Endodermal cell (in vitro differentiated cells): ENCODE data around the gene CCL28. TPM values are rescaled to one million over a fixed set of nuclear protein-coding genes. Genes with fewer than 3 reads are reported as not detected.

Experiments
- DNase-seq: peaks from one replicate; pipeline ENCODE4 v3.0.0-alpha.2; 2017
- H3K27ac ChIP-seq: 2 replicates; pipeline ENCODE4 v1.5.1; 2013; ENCODE audit warnings: mild to moderate bottlenecking, low read depth, low read length, moderate library complexity
- H3K27me3 ChIP-seq: 2 replicates; pipeline ENCODE4 v1.6.1; 2013; ENCODE audit warnings: mild to moderate bottlenecking, low read length, moderate library complexity; ENCODE audit not compliant: insufficient read depth, control insufficient read depth, poor library complexity, severe bottlenecking
- H3K36me3 ChIP-seq: 2 replicates; pipeline ENCODE4 v1.7.0; 2013; ENCODE audit warnings: mild to moderate bottlenecking, low read length, moderate library complexity; ENCODE audit not compliant: control insufficient read depth, insufficient read depth
- H3K4me1 ChIP-seq: one replicate; pipeline ENCODE4 v1.7.0; 2013; ENCODE audit warnings: low read length; ENCODE audit not compliant: control insufficient read depth, insufficient read depth
- H3K4me3 ChIP-seq: 2 replicates; pipeline ENCODE4 v1.5.1; 2013; ENCODE audit warnings: mild to moderate bottlenecking, low read length, moderate library complexity
- H3K9ac ChIP-seq: 2 replicates; pipeline ENCODE4 v1.6.1; 2013; ENCODE audit warnings: mild to moderate bottlenecking, low read length, moderate library complexity; ENCODE audit not compliant: poor library complexity, severe bottlenecking; ENCODE audit errors: extremely low read depth
- H3K9me3 ChIP-seq: 2 replicates; pipeline ENCODE4 v1.6.1; 2013; ENCODE audit warnings: mild to moderate bottlenecking, low read length, moderate library complexity; ENCODE audit not compliant: control insufficient read depth
- H3K27ac Mint-ChIP-seq: 2 replicates; pipeline ENCODE4 v1.8.0; 2020; ENCODE audit warnings: mixed read lengths
- H3K27me3 Mint-ChIP-seq: 2 replicates; pipeline ENCODE4 v1.8.0; 2021; ENCODE audit warnings: mild to moderate bottlenecking, mixed read lengths; ENCODE audit not compliant: insufficient read depth
- H3K36me3 Mint-ChIP-seq: 2 replicates; pipeline ENCODE4 v1.8.0; 2020; ENCODE audit warnings: low read depth, mixed read lengths
- H3K4me1 Mint-ChIP-seq: 2 replicates; pipeline ENCODE4 v1.8.0; 2020; ENCODE audit warnings: mixed read lengths
- H3K4me3 Mint-ChIP-seq: 2 replicates; pipeline ENCODE4 v1.8.0; 2020; ENCODE audit warnings: mild to moderate bottlenecking, moderate library complexity, mixed read lengths
- H3K9me3 Mint-ChIP-seq: 2 replicates; pipeline ENCODE4 v1.8.0; 2020; ENCODE audit warnings: mild to moderate bottlenecking, mixed read lengths
- CTCF ChIP-seq: fragments of 200-600 bp; sonication (generic); conservative IDR thresholded peaks from 2 replicates; pipeline ENCODE4 v1.5.0; 2021; ENCODE audit warnings: antibody characterized with exemption, mild to moderate bottlenecking
- WGBS, 2 experiments: methylation state at CpG; one replicate each; pipeline versions ENCODE4 v1.1.5 to v1.1.7; 2013; ENCODE audit warnings: missing lambda C conversion rate in 2 of 2, mixed read lengths in 1 of 2; ENCODE audit not compliant: insufficient coverage in 1 of 2, insufficient read length in 1 of 2; 5-methylcytosine and 5-hydroxymethylcytosine counted together
- total RNA-seq, 2 donors: library from RNA; stranded (reverse); fragmentation: NEBNext Ultra II Directional in 1 of 2; extraction: Animal tissue kit (Norgen Biotek cat#: 25700) in 1 of 2; gene quantifications; 2 replicates in 1 of 2; 3 replicates in 1 of 2; pipeline ENCODE4 v1.2.1, GENCODE V29; 2021

CCL28 gene
- total RNA-seq, 2 donors from 2014 or later: 1.7 TPM; not detected in 1

GRCh38 chr5:43429706-43430105 is 17.5 kb upstream of the CCL28 start:
- Histone ChIP-seq H3K9me3 (peaks cover 12% of the 10 kb centered on the region), H3K27me3 (no peaks in the 10 kb centered on the region), H3K27ac (no peak overlapping the region), H3K4me3 (no peak overlapping the region), H3K4me1 (peaks cover 14% of the 10 kb centered on the region), H3K9ac (no peak overlapping the region), H3K36me3 (no peaks in the 10 kb centered on the region)
- TF ChIP-seq CTCF: no peak
- no peak for DNase-seq
- Mint-ChIP-seq H3K4me1 (peaks cover 29% of the 10 kb centered on the region), H3K4me3 (no peak overlapping the region), H3K27ac (no peak overlapping the region), H3K36me3 (peaks cover 2% of the 10 kb centered on the region), H3K9me3 (peaks cover 13% of the 10 kb centered on the region), H3K27me3 (no peaks in the 10 kb centered on the region)
- WGBS, 2 experiments: 87 to 100% methylated on average over 2 of the region's 2 CpGs

- DNase-seq: no peak
- no peaks in the 10 kb centered on the region for H3K36me3 ChIP-seq
- H3K27ac ChIP-seq: no peak overlapping the region
- H3K4me3 ChIP-seq: no peak overlapping the region
- TF ChIP-seq CTCF: no peak
- peaks cover 14% of the 10 kb centered on the region for H3K4me1 ChIP-seq
- Mint-ChIP-seq H3K4me3 (no peak overlapping the region), H3K27ac (no peak overlapping the region), H3K27me3 (no peaks in the 10 kb centered on the region), H3K9me3 (peaks cover 13% of the 10 kb centered on the region), H3K4me1 (peaks cover 29% of the 10 kb centered on the region), H3K36me3 (peaks cover 2% of the 10 kb centered on the region)
- peaks cover 12% of the 10 kb centered on the region for H3K9me3 ChIP-seq
- 89 to 92% methylated on average over 5 to 7 of the region's 7 CpGs for WGBS, 2 experiments
- no peak overlapping the region for H3K9ac ChIP-seq
- no peaks in the 10 kb centered on the region for H3K27me3 ChIP-seq
These were observed 16.8 kb upstream of the CCL28 start for GRCh38 chr5:43429016-43429415.

- H3K36me3 Mint-ChIP-seq: peaks cover 2% of the 10 kb centered on the region
- Histone ChIP-seq H3K9me3 (peaks cover 12% of the 10 kb centered on the region), H3K27me3 (no peaks in the 10 kb centered on the region), H3K4me1 (peaks cover 2% of the 10 kb centered on the region), H3K27ac (no peak overlapping the region), H3K4me3 (no peak overlapping the region), H3K36me3 (no peaks in the 10 kb centered on the region), H3K9ac (no peak overlapping the region)
- 97 to 100% methylated on average over 1 to 4 of the region's 4 CpGs for whole genome bisulfite sequencing, 2 experiments
- peaks cover 13% of the 10 kb centered on the region for H3K9me3 Mint-ChIP-seq
- no peak overlapping the region for H3K27ac Mint-ChIP-seq
- no peak overlapping the region for H3K4me3 Mint-ChIP-seq
- TF ChIP-seq CTCF: no peak
- no peaks in the 10 kb centered on the region for H3K27me3 Mint-ChIP-seq
- DNase-seq: no peak
- H3K4me1 Mint-ChIP-seq: peaks cover 14% of the 10 kb centered on the region
These were observed 15.1 kb upstream of the CCL28 start for GRCh38 chr5:43427306-43427705.
